Measurements from ENCODE around the gene ZNF532. TPM values are rescaled to one million over a fixed set of nuclear protein-coding genes. Genes with fewer than 3 reads are reported as not detected.
"Not testable (repeated sequence)": the region's sequence is repeated elsewhere in the genome, so short reads cannot be mapped to it uniquely, and the experiment has no call there.

The ZNF532 gene
- total and polyA plus RNA-seq, 8 donors, result 56.2 to 153 (median 142) TPM

DNA sequence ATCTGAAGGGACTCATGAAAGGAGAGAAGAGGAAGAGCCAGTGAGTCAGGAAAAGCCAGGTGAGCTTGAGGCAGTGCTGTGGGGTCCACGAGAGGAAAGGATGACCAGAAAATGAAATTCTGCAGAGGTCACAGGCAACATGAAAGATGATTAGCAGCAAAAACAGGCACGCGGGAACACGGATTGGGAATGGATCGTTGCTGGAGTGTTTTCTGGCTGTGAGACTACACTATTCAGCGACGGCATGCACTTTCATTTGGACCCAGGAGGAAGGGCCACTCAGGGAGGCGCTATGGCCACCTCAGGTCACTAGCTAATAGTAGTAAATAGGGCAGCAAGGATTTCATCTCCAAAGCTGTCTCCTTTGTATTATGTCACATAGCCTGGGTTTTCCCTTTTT lies 44.8 kb downstream of the ZNF532 start:
- Histone ChIP-seq H3K27me3 (no peaks in the 10 kb centered on the region), H3K36me3 (no peaks in the 10 kb centered on the region), H3K4me3 (no peak overlapping the region), H3K9me3 (no peaks in the 10 kb centered on the region), H3K27ac (no peak overlapping the region), H3K4me1 (peaks cover 3 to 7% of the 10 kb centered on the region in 2 donors)
- no peak for ATAC-seq
- no peak for DNase-seq
- intact Hi-C loops (cut with DNase I), result no loop called here
- TF ChIP-seq, protein P1, sequence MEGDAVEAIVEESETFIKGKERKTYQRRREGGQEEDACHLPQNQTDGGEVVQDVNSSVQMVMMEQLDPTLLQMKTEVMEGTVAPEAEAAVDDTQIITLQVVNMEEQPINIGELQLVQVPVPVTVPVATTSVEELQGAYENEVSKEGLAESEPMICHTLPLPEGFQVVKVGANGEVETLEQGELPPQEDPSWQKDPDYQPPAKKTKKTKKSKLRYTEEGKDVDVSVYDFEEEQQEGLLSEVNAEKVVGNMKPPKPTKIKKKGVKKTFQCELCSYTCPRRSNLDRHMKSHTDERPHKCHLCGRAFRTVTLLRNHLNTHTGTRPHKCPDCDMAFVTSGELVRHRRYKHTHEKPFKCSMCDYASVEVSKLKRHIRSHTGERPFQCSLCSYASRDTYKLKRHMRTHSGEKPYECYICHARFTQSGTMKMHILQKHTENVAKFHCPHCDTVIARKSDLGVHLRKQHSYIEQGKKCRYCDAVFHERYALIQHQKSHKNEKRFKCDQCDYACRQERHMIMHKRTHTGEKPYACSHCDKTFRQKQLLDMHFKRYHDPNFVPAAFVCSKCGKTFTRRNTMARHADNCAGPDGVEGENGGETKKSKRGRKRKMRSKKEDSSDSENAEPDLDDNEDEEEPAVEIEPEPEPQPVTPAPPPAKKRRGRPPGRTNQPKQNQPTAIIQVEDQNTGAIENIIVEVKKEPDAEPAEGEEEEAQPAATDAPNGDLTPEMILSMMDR (IDR thresholded peaks at IDR 0.05), result no peak

DNA sequence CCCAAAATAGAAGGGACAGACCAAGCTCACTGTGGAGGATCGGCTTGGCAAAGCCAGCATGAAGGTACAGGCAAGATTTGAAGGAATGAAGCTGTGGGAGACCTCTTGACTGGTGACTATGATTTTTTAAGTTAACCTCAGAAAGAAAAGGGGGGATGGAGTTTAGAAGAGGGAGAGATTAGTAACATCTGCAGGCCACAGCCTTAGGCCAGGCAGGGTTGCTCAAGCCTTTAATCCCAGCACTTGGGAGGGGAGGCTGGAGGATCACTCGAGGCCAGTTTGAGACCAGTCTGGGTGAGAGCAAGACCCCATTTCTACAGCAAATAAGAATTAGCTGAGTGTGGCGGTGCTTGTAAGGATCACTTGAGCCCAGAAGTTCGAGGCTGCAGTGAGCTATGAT lies 46.6 kb downstream of the ZNF532 start:
- no peak for ATAC-seq
- Histone ChIP-seq H3K36me3 (no peaks in the 10 kb centered on the region), H3K4me1 (peaks cover 3 to 7% of the 10 kb centered on the region in 2 donors), H3K4me3 (no peak overlapping the region), H3K9me3 (no peaks in the 10 kb centered on the region), H3K27ac (peak overlapping the region; percentile 10 to 46), H3K27me3 (no peaks in the 10 kb centered on the region)
- intact Hi-C loops (cut with DNase I), result no loop called here
- TF ChIP-seq, protein P1 (IDR thresholded peaks at IDR 0.05), result no peak
- no peak for DNase-seq

DNA sequence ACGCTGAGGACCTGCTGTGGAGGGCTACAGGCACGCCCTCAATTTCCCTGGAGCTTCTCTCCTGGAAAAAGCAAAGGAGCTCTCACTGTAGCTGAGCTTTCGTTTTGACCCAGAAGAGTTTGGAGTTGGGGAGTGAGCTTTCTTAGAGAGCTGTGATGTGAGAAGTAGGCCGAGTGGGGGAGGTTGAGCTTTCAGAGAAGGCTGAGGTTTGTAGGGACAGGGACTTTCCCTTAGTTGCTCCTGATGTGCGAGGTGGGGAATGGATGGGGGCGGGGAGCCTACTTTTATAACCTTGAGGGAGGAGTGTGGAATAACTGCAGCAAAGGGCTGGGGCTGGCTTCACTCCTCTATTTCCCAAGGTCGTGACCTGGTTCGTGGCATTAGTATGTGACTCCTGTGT lies 47.1 kb downstream of the ZNF532 start:
- DNase-seq (no peak), ATAC-seq (peak; percentile 34)
- Histone ChIP-seq H3K4me1 (peaks cover 3 to 7% of the 10 kb centered on the region in 2 donors), H3K4me3 (no peak overlapping the region), H3K36me3 (peaks cover 0 to under 1% of the 10 kb centered on the region in 2 donors), H3K27ac (peak overlapping the region; percentile 10 to 46), H3K9me3 (no peaks in the 10 kb centered on the region), H3K27me3 (no peaks in the 10 kb centered on the region)
- intact Hi-C loops (cut with DNase I), result no loop called here
- TF ChIP-seq, protein P1 (IDR thresholded peaks at IDR 0.05), result no peak

DNA sequence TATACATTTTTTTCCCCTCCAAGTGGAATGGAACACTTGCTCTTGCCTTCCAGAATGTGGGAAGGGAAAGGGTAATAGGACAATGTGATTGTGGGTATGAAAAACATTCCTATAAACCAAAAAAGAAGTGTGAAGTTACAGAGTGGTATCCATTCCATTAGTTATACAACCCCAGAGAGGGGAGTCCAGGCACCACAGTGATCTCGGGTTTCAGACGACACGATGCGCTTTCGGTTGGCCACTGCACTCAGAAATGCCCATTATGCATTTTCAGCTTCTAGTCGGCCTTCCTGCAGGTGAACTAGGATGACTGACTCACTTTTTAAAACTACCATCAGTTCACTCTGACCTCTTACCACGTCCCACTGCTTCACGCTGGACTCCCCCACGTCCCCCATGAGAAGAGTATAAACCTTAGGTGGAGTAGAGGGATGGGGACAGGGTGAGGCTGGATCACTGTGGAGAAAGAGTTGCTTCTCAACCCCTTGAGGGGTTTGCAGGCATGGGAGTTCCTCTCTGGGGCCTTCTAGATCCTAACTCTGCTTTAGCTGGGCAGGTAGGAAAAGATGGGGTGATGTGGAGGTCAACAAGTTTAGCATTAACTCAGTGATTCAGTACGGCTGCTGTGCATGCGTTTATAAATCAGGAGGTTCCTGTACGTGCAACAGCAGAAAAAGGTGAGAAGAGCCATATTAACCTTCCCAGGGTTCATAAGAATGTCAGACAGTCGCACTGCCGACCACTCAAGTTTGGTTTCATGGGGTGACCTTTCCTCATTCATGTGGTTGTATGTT lies 50.5 kb downstream of the ZNF532 start:
- DNase-seq (no peak), ATAC-seq (no peak)
- no peaks in the 10 kb centered on the region for H3K27me3 ChIP-seq
- intact Hi-C loops (cut with DNase I), result no loop called here
- no peaks in the 10 kb centered on the region for H3K9me3 ChIP-seq
- no peak overlapping the region for H3K4me3 ChIP-seq
- TF ChIP-seq, protein P1 (IDR thresholded peaks at IDR 0.05), result no peak
- H3K4me1 ChIP-seq, result peaks cover 3 to 7% of the 10 kb centered on the region in 2 donors
- H3K36me3 ChIP-seq, result peaks cover 0 to 27% of the 10 kb centered on the region in 2 donors
- H3K27ac ChIP-seq, result no peak overlapping the region

DNA sequence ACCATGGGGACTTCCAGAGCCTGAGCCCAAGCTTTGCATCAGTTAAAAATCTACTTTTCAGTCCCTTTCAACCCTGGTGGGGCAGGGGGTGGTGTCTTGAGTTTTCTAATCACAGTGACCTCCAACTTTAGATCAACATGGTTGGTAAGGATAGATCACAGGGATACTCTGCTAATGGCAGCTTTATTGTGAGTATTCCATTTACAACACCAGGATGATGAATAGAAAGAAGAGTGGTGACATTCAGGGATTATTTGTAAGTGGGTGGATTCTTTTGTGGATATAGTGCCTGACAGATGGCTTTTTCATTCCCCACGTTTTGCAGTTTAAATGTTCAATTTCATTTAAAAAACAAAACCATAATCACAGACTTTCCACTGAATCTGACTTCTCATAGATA lies 51.3 kb downstream of the ZNF532 start:
- H3K27me3 ChIP-seq, result no peaks in the 10 kb centered on the region
- peaks cover 3 to 7% of the 10 kb centered on the region in 2 donors for H3K4me1 ChIP-seq
- intact Hi-C loops (cut with DNase I), result no loop called here
- no peak overlapping the region for H3K27ac ChIP-seq
- no peak overlapping the region for H3K4me3 ChIP-seq
- DNase-seq (no peak), ATAC-seq (no peak)
- peaks cover 0 to 29% of the 10 kb centered on the region in 2 donors for H3K36me3 ChIP-seq
- TF ChIP-seq, protein P1 (IDR thresholded peaks at IDR 0.05), result no peak
- H3K9me3 ChIP-seq, result no peaks in the 10 kb centered on the region

DNA sequence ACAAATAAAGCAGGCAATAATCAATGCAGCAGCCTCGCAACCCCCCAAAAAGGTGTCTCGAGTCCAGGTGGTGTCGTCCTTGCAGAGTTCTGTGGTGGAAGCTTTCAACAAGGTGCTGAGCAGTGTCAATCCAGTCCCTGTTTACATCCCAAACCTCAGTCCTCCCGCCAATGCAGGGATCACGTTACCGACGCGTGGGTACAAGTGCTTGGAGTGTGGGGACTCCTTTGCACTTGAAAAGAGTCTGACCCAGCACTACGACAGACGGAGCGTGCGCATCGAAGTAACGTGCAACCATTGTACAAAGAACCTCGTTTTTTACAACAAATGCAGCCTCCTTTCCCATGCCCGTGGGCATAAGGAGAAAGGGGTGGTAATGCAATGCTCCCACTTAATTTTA lies 55.3 kb downstream of the ZNF532 start:
- ATAC-seq; H3K27ac ChIP-seq; H3K4me3 ChIP-seq; H3K4me1 ChIP-seq; H3K9me3 ChIP-seq; intact Hi-C loops (cut with DNase I); H3K27me3 ChIP-seq; DNase-seq: not testable (repeated sequence)
- H3K36me3 ChIP-seq, result peaks cover 0 to 42% of the 10 kb centered on the region in 2 donors

Data from left lung (tissue), 10 donors.